Measurements from ENCODE around the gene CD86.
"Not testable (repeated sequence)": the region's sequence is repeated elsewhere in the genome, so short reads cannot be mapped to it uniquely, and the experiment has no call there.

Gene CD86

DNA sequence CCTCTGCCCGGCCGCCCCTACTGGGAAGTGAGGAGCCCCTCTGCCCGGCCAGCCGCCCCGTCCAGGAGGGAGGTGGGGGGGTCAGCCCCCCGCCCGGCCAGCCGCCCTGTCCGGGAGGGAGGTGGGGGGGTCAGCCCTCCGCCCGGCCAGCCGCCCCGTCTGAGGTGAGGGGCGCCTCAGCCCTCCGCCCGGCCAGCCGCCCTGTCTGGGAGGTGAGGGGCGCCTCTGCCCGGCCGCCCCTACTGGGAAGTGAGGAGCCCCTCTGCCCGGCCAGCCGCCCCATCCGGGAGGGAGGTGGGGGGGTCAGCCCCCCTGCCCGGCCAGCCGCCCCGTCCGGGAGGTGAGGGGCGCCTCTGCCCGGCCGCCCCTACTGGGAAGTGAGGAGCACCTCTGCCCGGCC is 109.8 kb downstream of the CD86 start:
- not testable (repeated sequence) for DNase-seq (ENCODE audit: low read depth)

- no peak for DNase-seq (ENCODE audit: low read depth)
Observed at GRCh38 chr3:122167630-122168029, 112.5 kb downstream of the CD86 start.

DNA sequence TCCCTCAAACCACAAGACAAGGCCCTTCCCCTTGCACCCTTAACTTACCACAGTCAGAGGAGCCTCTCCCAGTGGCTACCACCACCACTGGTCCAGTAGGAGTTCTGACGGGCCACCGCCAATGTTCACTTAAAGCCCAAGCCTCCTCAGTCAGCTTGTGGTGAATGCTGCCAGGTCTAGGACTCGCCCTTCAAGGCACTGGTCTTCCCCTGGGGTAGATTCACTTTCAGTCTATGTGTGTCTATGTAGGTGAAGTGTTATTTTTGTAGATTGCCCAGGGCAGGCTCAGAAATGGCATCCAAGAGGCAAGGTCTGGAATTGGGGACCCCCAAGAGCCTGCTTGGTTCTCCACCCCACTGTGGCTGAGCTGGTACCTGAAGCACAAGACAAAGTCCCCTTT is 112.9 kb downstream of the CD86 start:
- no peak for DNase-seq (ENCODE audit: low read depth)

DNA sequence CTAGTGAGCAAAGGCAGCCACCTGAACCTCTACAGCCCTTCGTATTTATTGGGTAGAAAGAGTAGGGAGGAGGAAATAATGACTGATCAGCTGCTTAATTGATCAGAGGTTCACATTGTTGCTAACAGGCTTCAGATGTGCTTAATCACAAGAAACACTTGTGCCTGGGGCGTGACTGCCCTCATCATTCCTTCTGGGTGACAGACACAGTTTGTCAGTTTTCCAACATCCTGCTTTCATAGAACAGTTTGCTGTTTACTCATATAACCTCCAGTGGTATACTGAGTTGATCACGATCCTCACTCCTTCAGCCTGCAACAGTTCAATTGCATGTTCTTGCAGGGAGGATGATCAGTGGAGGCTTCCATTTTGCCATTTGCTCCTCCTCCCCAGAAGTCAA is 114.7 kb downstream of the CD86 start:
- DNase-seq (ENCODE audit: low read depth): no peak
